Activated CD4-positive, alpha-beta memory T cell treated with anti-CD3 and anti-CD28 coated beads, Interleukin-2, amount 10 ng/mL, durations not matched to agents 7 days and 5 days (primary cell): Measurements from ENCODE around the gene MGAT1. TPM values are rescaled to one million over a fixed set of nuclear protein-coding genes. Genes with fewer than 3 reads are reported as not detected.

Source experiments
- CTCF ChIA-PET: fragments of 350-600 bp; sonication (Branson Sonifier 250); formaldehyde crosslinking; loops from one replicate; lab custom pipeline; 2021; ENCODE audit warnings: antibody characterized with exemption, inconsistent platforms; lab: Charles Lee
- POLR2A ChIA-PET: fragments of 350-600 bp; sonication (Branson Sonifier 250); formaldehyde crosslinking; loops from one replicate; lab custom pipeline; 2021; ENCODE audit warnings: antibody characterized with exemption; lab: Charles Lee
- DNase-seq: peaks from one replicate; pipeline ENCODE4 v3.0.0-alpha.2; 2020
- H3K27ac Mint-ChIP-seq: one replicate; pipeline ENCODE4 v1.8.0; 2021; ENCODE audit warnings: mild to moderate bottlenecking, mixed read lengths
- H3K27me3 Mint-ChIP-seq: one replicate; pipeline ENCODE4 v1.8.0; 2021; ENCODE audit warnings: mixed read lengths
- H3K36me3 Mint-ChIP-seq: one replicate; pipeline ENCODE4 v1.8.0; 2021; ENCODE audit warnings: low read depth, mixed read lengths
- H3K4me1 Mint-ChIP-seq: one replicate; pipeline ENCODE4 v1.8.0; 2021; ENCODE audit warnings: mixed read lengths
- H3K4me3 Mint-ChIP-seq: one replicate; pipeline ENCODE4 v1.8.0; 2021; ENCODE audit warnings: mild to moderate bottlenecking, mixed read lengths
- H3K9me3 Mint-ChIP-seq: one replicate; pipeline ENCODE4 v1.8.0; 2021; ENCODE audit warnings: mixed read lengths
- total RNA-seq, 2 experiments: library from RNA; stranded (reverse); gene quantifications; one replicate each; pipeline ENCODE4 v1.2.3, GENCODE V29; 2021

MGAT1 gene
- total RNA-seq, 2 experiments from 2014 or later, result 184 to 185 TPM

- DNase-seq, result no peak
- POLR2A ChIA-PET, result interaction anchor here (1.3 to 1.8 kb wide), 2 partner anchors 9 to 11 kb away, joined by 6 to 7 read pairs; no protein-coding TSS in a partner anchor
Observed at GRCh38 chr5:180821538-180821937, 18.9 kb upstream of the MGAT1 start.

GRCh38 chr5:180820788-180821321 lies 18.2 kb upstream of the MGAT1 start:
- no peak for DNase-seq

More at GRCh38 chr5:180821538-180821937, 18.9 kb upstream of the MGAT1 start:
- Mint-ChIP-seq H3K9me3 (no peaks in the 10 kb centered on the region), H3K27me3 (peaks cover 9% of the 10 kb centered on the region), H3K4me3 (no peak overlapping the region), H3K36me3 (no peaks in the 10 kb centered on the region), H3K4me1 (peaks cover 23% of the 10 kb centered on the region), H3K27ac (no peak overlapping the region)
- CTCF ChIA-PET, result interaction anchor here (0.8 to 1.7 kb wide), 2 partner anchors 9 to 10 kb away, joined by 3 to 11 read pairs; no protein-coding TSS in a partner anchor

GRCh38 chr5:180818677-180819341 lies 16.2 kb upstream of the MGAT1 start:
- no peaks in the 10 kb centered on the region for H3K9me3 Mint-ChIP-seq
- no peaks in the 10 kb centered on the region for H3K36me3 Mint-ChIP-seq
- H3K27me3 Mint-ChIP-seq, result peaks cover 9% of the 10 kb centered on the region
- no peak for DNase-seq
- H3K4me1 Mint-ChIP-seq, result peaks cover 20% of the 10 kb centered on the region
- no peak overlapping the region for H3K27ac Mint-ChIP-seq
- POLR2A ChIA-PET, result interaction anchor here (3.5 kb wide), 1 partner anchor 12 kb away, joined by 37 read pairs; no protein-coding TSS in a partner anchor
- no peak overlapping the region for H3K4me3 Mint-ChIP-seq
- CTCF ChIA-PET, result no interaction called here

More at GRCh38 chr5:180820788-180821321, 18.2 kb upstream of the MGAT1 start:
- Mint-ChIP-seq H3K36me3 (no peaks in the 10 kb centered on the region), H3K4me1 (peaks cover 21% of the 10 kb centered on the region), H3K27ac (no peak overlapping the region), H3K4me3 (no peak overlapping the region), H3K27me3 (peaks cover 9% of the 10 kb centered on the region), H3K9me3 (no peaks in the 10 kb centered on the region)
- POLR2A ChIA-PET, result interaction anchor here (1.3 to 1.8 kb wide), 2 partner anchors 10 kb away, joined by 6 to 7 read pairs; no protein-coding TSS in a partner anchor
- CTCF ChIA-PET, result interaction anchor here (0.8 to 1.7 kb wide), 2 partner anchors 9 to 10 kb away, joined by 3 to 11 read pairs; no protein-coding TSS in a partner anchor

- Mint-ChIP-seq H3K4me3 (no peak overlapping the region), H3K4me1 (peaks cover 26% of the 10 kb centered on the region), H3K27me3 (peaks cover 9% of the 10 kb centered on the region), H3K36me3 (no peaks in the 10 kb centered on the region), H3K9me3 (no peaks in the 10 kb centered on the region), H3K27ac (no peak overlapping the region)
- no peak for DNase-seq
- POLR2A ChIA-PET, result interaction anchor here (3.5 kb wide), 1 partner anchor 13 kb away, joined by 37 read pairs; no protein-coding TSS in a partner anchor
- CTCF ChIA-PET, result no interaction called here
Observed at GRCh38 chr5:180817893-180818674, 15.5 kb upstream of the MGAT1 start.

- no peak overlapping the region for H3K27ac Mint-ChIP-seq
- ChIA-PET CTCF (interaction anchor here (1.1 to 1.4 kb wide), 3 partner anchors 13 to 43 kb away, joined by 3 to 5 read pairs (median 3); no protein-coding TSS in a partner anchor), POLR2A (interaction anchor here (0.6 to 3.5 kb wide), 3 partner anchors 14 to 15 kb away, joined by 4 to 37 read pairs (median 4); no protein-coding TSS in a partner anchor)
- H3K27me3 Mint-ChIP-seq, result peaks cover 9% of the 10 kb centered on the region
- no peaks in the 10 kb centered on the region for H3K36me3 Mint-ChIP-seq
- DNase-seq, result no peak
- H3K4me1 Mint-ChIP-seq, result peaks cover 34% of the 10 kb centered on the region
- no peaks in the 10 kb centered on the region for H3K9me3 Mint-ChIP-seq
- H3K4me3 Mint-ChIP-seq, result no peak overlapping the region
Observed at GRCh38 chr5:180816608-180817534, 14.3 kb upstream of the MGAT1 start.

- Mint-ChIP-seq H3K27ac (no peak overlapping the region), H3K27me3 (peaks cover 9% of the 10 kb centered on the region), H3K4me1 (peaks cover 42% of the 10 kb centered on the region), H3K4me3 (no peak overlapping the region), H3K9me3 (no peaks in the 10 kb centered on the region), H3K36me3 (no peaks in the 10 kb centered on the region)
- no peak for DNase-seq
- CTCF ChIA-PET, result interaction anchor here (1.4 kb wide), 1 partner anchor 26 kb away, joined by 3 read pairs; no protein-coding TSS in a partner anchor
- POLR2A ChIA-PET, result interaction anchor here (1.1 to 3.5 kb wide), 2 partner anchors 15 to 16 kb away, joined by 4 to 37 read pairs; no protein-coding TSS in a partner anchor
Observed at GRCh38 chr5:180815293-180815917, 12.8 kb upstream of the MGAT1 start.

- no peak for DNase-seq
- no peak overlapping the region for H3K4me3 Mint-ChIP-seq
- H3K4me1 Mint-ChIP-seq, result peaks cover 51% of the 10 kb centered on the region
- H3K27ac Mint-ChIP-seq, result no peak overlapping the region
- peaks cover 11% of the 10 kb centered on the region for H3K36me3 Mint-ChIP-seq
- CTCF ChIA-PET, result interaction anchor here (1.1 to 2.7 kb wide), 3 partner anchors 12 to 29 kb away, joined by 3 to 18 read pairs (median 4); no protein-coding TSS in a partner anchor
- no peaks in the 10 kb centered on the region for H3K9me3 Mint-ChIP-seq
- POLR2A ChIA-PET, result interaction anchor here (1.0 to 15.2 kb wide), 3 partner anchors 10 to 19 kb away, joined by 3 to 404 read pairs (median 3); no protein-coding TSS in a partner anchor
- peaks cover 4% of the 10 kb centered on the region for H3K27me3 Mint-ChIP-seq
Observed at GRCh38 chr5:180813420-180813819, 10.8 kb upstream of the MGAT1 start.

- Mint-ChIP-seq H3K4me1 (peaks cover 64% of the 10 kb centered on the region), H3K36me3 (peaks cover 28% of the 10 kb centered on the region), H3K9me3 (no peaks in the 10 kb centered on the region), H3K27ac (peak overlapping the region; percentile 99), H3K4me3 (peak overlapping the region; percentile 79), H3K27me3 (no peaks in the 10 kb centered on the region)
- no peak for DNase-seq
- ChIA-PET POLR2A (interaction anchor here (0.6 to 15.2 kb wide), 6 partner anchors 10 to 451 kb away, joined by 3 to 404 read pairs (median 6); partner anchors contain the start of gene MGAT1), CTCF (interaction anchor here (0.9 to 2.3 kb wide), 3 partner anchors 10 to 19 kb away, joined by 3 to 8 read pairs (median 4); no protein-coding TSS in a partner anchor)
Observed at GRCh38 chr5:180811623-180812124, 9.1 kb upstream of the MGAT1 start.

GRCh38 chr5:180810959-180811622 lies 8.5 kb upstream of the MGAT1 start:
- H3K4me1 Mint-ChIP-seq, result peaks cover 66% of the 10 kb centered on the region
- ChIA-PET CTCF (interaction anchor here (1.0 to 2.3 kb wide), 6 partner anchors 9 to 50 kb away, joined by 3 to 8 read pairs (median 4); partner anchors contain the start of genes MGAT1 and ZFP62), POLR2A (interaction anchor here (0.6 to 15.2 kb wide), 21 partner anchors 10 to 1189 kb away, joined by 3 to 404 read pairs (median 5); partner anchors contain the start of genes MGAT1, TRIM52 and ZFP62)
- H3K4me3 Mint-ChIP-seq, result peak overlapping the region; percentile 79
- peaks cover 34% of the 10 kb centered on the region for H3K36me3 Mint-ChIP-seq
- H3K27ac Mint-ChIP-seq, result peak overlapping the region; percentile 99
- H3K9me3 Mint-ChIP-seq, result no peaks in the 10 kb centered on the region
- DNase-seq, result no peak
- H3K27me3 Mint-ChIP-seq, result no peaks in the 10 kb centered on the region

- ChIA-PET CTCF (interaction anchor here (1.0 to 2.3 kb wide), 5 partner anchors 8 to 51 kb away, joined by 3 to 8 read pairs (median 4); partner anchors contain the start of genes MGAT1 and ZFP62), POLR2A (interaction anchor here (0.6 to 15.2 kb wide), 19 partner anchors 9 to 1188 kb away, joined by 3 to 404 read pairs (median 5); partner anchors contain the start of genes MGAT1, TRIM52 and ZFP62)
- peaks cover 37% of the 10 kb centered on the region for H3K36me3 Mint-ChIP-seq
- H3K9me3 Mint-ChIP-seq, result no peaks in the 10 kb centered on the region
- DNase-seq, result peak; percentile 95
- peaks cover 72% of the 10 kb centered on the region for H3K4me1 Mint-ChIP-seq
- no peaks in the 10 kb centered on the region for H3K27me3 Mint-ChIP-seq
- H3K27ac Mint-ChIP-seq, result peak overlapping the region; percentile 99
- H3K4me3 Mint-ChIP-seq, result peak overlapping the region; percentile 92
Observed at GRCh38 chr5:180810210-180810958, 7.8 kb upstream of the MGAT1 start.
